GM19240 (cell line): ENCODE data around the gene TMTC1.

Source experiments
- DNase-seq: peaks from one replicate; pipeline ENCODE4 v3.0.0; 2011; ENCODE audit warnings: low spot score; ENCODE audit not compliant: insufficient read length

The TMTC1 gene

GRCh38 chr12:29781188-29781587 lies 2.6 kb downstream of the TMTC1 start:
- DNase-seq = no peak

- no peak for DNase-seq
These were observed 3.7 kb downstream of the TMTC1 start for GRCh38 chr12:29780084-29780483.

- DNase-seq = no peak
These were observed 5.2 kb downstream of the TMTC1 start for GRCh38 chr12:29778531-29778930.

GRCh38 chr12:29773076-29773475 lies 10.7 kb downstream of the TMTC1 start:
- no peak for DNase-seq

DNA sequence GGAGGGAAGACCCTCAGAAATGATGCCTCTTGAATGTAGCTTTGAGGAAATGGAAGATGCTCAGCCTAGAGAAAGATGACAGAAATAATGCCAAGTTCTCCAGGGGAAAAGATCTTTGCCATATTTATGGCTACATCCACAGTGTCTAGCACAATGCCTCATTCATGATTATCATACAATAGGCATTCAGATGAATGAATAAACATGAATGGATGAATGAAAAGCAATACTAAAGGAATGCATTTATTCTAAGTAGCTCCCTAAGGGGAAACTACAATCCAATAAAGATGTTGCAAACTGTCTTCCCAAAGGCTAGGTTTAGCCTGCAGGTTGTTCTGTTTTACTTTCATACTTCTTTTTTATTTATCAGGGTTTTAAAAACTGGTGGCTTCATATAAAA lies 12.0 kb downstream of the TMTC1 start:
- DNase-seq = no peak

GRCh38 chr12:29771165-29771564 lies 12.6 kb downstream of the TMTC1 start:
- no peak for DNase-seq

DNA sequence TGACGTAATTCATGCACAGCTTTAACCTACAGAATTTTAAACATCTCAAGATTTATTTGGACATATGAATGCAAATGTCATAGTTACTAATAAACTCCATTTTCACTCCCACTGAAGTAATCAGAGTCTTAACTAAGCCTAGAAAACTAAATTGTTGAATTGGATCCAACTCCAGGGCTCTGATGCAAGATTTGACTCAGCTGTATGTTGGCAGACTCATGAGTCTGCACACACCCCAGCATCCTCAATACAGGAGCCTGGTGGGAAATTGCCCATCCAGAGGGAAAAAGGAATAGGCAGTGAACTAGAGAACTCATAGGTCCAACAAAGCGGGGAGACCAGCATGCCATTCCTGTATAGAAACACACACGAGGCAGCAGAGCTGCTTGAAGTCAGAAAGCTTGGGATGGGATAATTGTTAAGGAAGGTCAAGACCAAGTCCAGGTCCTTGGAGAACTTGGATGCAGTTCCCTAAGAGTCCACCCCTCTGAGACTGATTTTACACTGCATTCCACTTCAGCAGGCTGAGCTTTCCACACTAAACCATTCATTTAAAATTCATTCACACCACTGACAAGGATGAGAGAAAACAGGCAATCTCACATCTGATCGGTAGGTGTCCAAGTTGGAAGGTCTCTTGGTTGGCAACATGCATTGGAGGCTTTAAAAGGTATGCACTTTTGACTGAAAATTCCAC lies 14.4 kb downstream of the TMTC1 start:
- DNase-seq = no peak

DNA sequence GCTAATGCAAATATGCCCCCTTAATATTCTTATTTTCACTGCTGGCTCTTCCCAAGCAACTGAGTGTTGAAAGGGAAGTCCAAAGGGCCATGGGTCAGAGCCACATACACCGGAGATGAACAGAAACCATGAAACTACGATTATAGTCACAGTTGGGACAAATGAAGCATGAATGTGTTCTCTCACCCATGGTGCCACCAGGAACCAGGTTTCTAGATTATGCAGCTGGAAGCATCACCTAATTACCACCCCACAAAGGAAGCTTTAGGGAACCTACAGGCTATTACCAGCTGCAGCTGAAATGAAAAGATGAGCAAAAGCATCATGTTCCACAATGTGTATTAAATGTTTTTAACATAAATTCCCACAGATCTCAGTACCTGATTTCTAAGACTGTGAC lies 15.4 kb downstream of the TMTC1 start:
- DNase-seq = no peak

GRCh38 chr12:29763301-29763683 lies 20.4 kb downstream of the TMTC1 start:
- no peak for DNase-seq

GRCh38 chr12:29762637-29763300 lies 21.0 kb downstream of the TMTC1 start:
- no peak for DNase-seq

DNA sequence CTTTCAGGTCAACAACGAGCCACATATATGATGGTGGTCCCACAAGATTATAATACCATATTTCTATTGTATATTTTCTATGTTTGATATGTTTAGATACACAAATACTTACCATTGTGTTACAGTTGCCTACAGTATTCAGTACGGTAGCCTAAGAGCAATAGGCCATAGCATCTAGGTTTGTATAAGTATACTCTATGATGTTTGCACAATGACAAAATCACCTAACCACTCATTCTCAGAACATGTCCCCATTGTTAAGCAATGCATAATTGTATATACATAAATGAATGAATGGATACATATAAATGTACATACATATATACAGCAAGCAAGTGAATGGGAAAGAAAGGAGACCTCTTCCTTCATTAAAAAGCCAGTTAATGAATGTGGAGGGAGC lies 23.8 kb downstream of the TMTC1 start:
- DNase-seq = no peak

DNA sequence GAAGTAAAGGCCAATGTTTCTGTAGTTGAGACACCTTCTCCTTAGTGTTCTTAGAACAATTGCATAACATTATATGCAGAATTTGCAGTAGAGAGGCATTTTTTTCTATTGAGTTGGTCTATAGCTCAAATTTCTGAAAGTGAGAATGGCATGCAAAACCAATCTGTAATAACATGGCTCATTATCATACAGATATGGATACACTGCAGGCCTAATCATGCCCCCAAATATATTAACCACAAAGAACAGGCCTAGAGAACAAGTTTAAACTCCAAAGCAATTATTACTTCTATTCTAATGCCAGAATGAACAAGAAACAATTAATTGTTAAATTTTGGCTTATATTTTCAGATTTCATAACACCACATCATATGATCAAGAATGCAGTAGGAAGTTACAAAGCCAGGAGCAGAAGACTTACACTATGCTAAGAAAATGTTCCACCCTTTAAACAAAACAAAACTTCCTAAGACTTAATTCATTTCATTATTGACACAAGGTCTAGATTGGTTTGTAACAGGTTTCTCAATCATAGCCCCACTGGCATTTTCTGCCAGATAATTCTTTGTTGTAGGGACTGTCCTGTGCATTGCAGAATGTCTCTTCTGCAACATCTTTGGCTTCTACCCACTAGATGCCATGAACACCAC lies 26.9 kb downstream of the TMTC1 start:
- DNase-seq = no peak

DNA sequence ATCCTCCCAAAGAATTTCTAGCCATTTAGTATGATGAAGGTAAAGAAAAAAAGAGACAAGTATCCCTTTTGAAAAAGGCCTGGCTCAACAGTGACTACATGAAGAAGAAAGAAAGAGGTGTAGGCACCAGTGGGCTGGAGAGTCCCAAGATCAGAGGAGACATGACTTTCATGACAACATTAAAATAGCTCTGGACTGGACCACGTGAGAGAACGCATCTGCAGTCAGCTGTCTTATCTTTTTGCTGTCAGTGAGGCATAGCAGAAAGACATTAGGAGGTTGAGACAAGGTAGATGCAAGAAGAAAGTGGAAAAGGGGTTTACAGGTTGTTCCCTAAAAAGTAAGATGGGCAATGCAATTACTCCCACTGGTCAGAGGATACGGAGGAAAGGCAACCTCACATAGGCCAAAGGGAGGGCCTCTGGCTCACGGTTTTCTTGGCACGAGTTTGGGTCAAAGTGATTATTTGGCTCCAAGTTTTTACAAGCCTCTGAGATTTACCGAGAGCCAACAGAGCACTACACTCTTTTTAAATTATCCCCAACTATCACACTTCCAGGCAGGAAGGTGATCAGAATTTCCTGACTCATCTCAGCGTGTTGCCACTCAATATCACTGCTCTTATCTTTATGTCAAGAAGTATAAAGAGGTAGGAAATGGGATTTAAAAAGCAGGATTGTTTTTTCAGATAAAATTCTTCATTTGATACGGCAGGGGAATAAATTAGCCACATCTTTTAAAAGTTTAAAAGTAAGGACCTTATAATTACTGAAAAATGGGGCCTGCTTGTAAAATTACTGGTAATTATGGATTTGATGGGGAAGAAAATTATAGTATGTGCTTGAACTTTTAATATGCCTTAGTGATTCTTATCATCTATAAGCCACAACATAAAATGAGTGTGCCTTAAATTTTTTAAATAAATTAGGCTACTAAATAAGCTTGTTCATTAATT lies 29.2 kb downstream of the TMTC1 start:
- no peak for DNase-seq

DNA sequence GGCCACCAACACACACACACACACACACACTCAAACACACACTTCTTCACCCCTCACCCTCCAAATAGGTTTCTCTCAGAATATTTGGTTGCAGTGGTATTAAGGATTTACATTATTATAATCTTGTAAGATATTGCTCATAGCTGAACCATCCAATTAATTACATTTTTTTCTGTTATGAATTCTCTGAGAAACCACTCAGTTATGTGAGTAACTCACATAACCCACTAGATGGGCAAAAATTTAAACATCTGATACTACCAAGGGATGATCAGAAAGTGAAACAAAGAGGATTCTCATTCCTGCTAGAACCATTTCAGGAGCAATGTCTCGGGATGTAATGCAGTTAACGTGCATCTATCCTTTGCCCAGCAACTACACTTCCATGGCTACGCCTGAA lies 31.6 kb downstream of the TMTC1 start:
- no peak for DNase-seq

GRCh38 chr12:29751676-29752075 lies 32.1 kb downstream of the TMTC1 start:
- no peak for DNase-seq

DNA sequence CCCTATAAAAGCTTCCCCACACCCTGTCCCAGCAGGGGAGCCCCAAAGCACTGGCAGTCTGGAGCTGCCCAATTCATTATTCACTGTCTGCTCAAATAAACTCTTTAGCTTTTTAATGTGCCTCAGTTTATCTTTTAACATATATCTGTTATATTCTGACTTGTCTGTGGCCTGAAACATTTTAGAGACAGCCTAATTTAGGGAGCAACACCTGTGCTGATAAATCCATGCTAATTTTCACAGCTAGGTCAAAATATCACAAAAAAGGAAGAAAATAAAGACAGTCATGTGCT lies 32.9 kb downstream of the TMTC1 start:
- no peak for DNase-seq

GRCh38 chr12:29750131-29750927 lies 33.4 kb downstream of the TMTC1 start:
- DNase-seq = no peak

DNA sequence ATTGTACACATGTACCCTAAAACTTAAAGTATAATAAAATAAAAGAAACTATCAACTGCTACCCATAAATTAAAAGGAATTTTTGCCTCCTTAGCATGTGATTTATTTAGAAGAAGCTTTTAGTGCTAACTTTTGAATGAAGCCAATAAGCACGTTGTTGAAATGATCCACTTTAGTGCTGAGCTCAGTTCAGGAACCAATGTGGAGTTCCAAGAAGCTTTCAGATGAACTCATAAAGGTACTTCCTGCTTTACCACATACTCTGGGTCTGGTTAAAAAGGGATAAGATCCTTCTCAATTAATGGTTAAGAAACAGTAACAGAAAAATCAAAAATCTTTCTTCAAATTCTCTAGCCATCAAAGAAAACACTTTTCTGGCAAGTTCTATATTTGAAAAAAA lies 39.4 kb downstream of the TMTC1 start:
- no peak for DNase-seq

GRCh38 chr12:29743801-29744200 lies 39.9 kb downstream of the TMTC1 start:
- no peak for DNase-seq

GRCh38 chr12:29743077-29743476 lies 40.7 kb downstream of the TMTC1 start:
- no peak for DNase-seq

- no peak for DNase-seq
These were observed 41.1 kb downstream of the TMTC1 start for GRCh38 chr12:29742646-29743045.
